C4-2B (cell line): ENCODE results near the gene SSBP2.

Experiments
- H3K27ac ChIP-seq: fragments of 450-650 bp; 2 replicates; pipeline ENCODE4 v1.5.1; 2017
- ZFX ChIP-seq: fragments of 450-650 bp; IDR thresholded peaks from 2 replicates; pipeline ENCODE4 v1.6.1; 2017
- TF ChIP-seq, protein P1 (sequence below): fragments of 450-650 bp; conservative IDR thresholded peaks from 2 replicates; pipeline ENCODE4 v1.5.1; 2017; ENCODE audit warnings: mild to moderate bottlenecking

Gene SSBP2

DNA sequence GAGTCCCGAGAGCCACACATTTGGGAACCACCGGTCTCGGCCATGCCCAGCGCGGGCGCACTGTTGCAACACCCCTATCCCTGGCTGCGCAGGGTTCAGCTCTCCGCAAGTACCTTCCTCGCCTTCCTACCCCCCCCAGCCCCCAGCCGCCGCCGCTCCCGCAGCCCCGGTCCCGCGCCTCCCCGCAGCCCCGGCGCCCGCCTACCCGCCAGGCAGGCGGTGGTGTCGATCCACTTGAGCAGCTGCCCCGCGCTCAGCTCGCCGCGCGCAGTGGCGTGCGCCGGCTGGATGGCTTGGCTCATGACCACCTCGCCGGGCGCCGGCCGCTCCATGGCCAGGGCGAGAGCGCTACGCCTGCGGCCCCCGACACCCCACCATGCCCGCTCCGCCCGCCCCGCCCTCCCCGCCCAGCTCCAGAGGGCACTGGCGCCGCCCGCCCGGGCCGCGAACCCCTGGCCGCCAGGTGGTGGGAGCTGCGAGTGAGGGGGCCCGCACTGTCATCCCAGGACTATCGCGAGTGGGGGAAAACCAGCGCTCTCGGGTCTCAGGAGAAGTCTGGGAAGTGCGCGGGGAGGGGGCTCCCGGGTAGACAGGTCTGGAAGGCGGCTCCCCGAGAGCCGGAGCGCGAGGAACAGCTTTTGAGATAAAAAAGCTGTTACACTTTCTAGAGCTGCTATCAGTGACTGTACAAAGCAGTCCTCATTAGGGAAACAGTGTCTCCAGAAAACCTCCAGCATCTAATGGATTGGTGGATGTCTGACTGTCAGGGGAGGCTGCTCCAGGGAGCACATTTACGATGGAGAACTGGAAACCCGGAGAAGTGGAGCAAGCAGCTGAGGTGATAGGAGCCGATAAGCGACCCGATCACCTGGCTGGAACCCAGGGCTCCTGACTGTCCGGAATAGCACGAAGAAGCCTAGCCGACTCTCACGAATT, 356.8 kb downstream of the SSBP2 start, which contains the start of gene ACOT12:
Gene ACOT12 (minus strand): TSS at position 352 of the 936 bp plus-strand sequence. CDS start 20 bp downstream, at position 332.
- TF ChIP-seq, protein P1, sequence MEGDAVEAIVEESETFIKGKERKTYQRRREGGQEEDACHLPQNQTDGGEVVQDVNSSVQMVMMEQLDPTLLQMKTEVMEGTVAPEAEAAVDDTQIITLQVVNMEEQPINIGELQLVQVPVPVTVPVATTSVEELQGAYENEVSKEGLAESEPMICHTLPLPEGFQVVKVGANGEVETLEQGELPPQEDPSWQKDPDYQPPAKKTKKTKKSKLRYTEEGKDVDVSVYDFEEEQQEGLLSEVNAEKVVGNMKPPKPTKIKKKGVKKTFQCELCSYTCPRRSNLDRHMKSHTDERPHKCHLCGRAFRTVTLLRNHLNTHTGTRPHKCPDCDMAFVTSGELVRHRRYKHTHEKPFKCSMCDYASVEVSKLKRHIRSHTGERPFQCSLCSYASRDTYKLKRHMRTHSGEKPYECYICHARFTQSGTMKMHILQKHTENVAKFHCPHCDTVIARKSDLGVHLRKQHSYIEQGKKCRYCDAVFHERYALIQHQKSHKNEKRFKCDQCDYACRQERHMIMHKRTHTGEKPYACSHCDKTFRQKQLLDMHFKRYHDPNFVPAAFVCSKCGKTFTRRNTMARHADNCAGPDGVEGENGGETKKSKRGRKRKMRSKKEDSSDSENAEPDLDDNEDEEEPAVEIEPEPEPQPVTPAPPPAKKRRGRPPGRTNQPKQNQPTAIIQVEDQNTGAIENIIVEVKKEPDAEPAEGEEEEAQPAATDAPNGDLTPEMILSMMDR = no peak
- TF ChIP-seq ZFX = no peak
- no peak within 1 kb of the TSS for H3K27ac ChIP-seq

GRCh38 chr5:81393430-81393782, 357.5 kb downstream of the SSBP2 start:
- TF ChIP-seq ZFX = no peak
- TF ChIP-seq, protein P1 = no peak
- no peak overlapping the region for H3K27ac ChIP-seq

DNA sequence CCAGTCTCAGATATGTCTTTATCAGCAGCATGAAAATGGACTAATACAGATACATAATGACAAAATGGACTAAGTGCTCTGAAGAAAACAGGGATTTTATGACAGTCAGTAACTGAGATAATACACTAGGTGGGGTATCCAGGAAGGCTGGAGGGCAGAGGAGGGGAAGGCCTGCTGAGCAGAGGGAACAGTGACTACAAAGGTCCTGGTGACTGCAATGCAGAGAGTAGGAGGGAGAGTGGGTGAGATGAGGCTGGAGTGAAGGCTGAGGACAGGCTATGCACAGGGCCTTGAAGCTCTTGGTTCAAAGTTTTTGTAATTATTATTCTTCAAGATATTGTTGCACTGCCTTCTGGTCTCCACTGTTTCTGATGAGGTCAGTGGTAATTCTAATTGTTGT, 361.9 kb downstream of the SSBP2 start:
- no peak overlapping the region for H3K27ac ChIP-seq

GRCh38 chr5:81388169-81388568, 362.7 kb downstream of the SSBP2 start:
- H3K27ac ChIP-seq = no peak overlapping the region
- TF ChIP-seq ZFX = no peak
- TF ChIP-seq, protein P1 = no peak

More for the DNA sequence above, 361.9 kb downstream of the SSBP2 start:
- TF ChIP-seq, protein P1 = no peak
- no peak for TF ChIP-seq ZFX

DNA sequence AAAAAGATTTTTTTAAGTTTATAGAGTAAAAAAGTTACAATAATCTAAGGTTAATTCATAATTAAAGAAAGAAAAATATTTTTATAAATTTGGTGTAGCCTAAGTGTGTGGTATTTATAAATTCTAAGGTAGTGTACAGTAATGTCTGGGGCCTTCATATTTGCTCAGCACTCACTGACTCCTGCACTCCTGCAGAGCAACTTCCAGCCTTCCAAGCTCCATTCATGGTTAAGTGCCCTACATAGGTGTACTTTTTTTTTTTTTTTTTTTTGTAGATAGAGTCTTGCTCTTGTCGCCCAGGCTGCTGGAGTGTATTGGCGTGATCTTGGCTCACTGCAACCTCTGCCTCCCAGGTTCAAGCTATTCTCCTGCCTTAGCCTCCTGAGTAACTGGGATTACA, 367.0 kb downstream of the SSBP2 start:
- TF ChIP-seq, protein P1 = no peak
- TF ChIP-seq ZFX = no peak
- H3K27ac ChIP-seq = no peak overlapping the region

DNA sequence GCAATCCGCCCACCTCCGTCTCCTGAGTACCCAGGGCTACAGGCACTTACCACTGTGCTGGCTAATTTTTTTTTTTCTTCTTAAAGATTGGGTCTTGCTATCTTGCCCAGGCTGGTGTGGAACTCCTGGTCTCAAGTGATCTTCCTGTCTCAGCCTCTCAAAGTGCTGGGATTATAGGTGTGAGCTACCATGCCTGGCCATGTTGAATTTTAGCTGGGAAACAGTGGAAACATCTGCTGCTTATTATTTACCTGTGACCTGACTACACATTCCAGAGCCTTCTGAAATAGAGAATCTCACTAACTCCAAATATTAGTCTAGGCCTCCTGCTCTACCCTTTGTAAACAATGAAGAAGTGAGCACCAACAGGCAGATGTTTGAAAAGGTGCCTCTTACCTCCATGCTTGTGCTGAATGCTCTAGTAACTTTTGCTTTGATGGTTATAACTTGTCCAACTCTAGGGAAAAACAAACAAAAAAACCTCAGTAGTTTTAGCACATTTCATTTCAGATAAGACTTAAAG, 379.5 kb downstream of the SSBP2 start:
- no peak for TF ChIP-seq ZFX
- TF ChIP-seq, protein P1 = no peak
- H3K27ac ChIP-seq = no peak overlapping the region

DNA sequence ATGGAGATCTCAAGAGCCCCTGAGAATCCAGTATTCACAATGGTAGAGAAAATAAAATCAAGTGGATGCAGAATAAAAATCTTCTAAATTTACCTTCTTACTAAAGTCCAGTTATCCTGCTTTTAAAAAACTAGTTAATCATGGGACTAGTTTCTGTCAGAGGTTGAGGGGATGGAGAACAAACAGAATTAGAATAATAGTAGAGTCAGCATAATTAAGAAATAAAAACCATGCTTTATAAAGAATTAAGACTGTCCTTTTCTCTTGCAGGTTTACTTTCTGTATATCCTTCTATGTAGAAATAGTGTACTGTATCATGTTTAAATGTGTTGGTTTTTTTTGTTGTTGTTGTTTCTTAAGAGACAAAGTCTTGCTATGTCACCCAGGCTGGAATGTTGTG, 380.0 kb downstream of the SSBP2 start:
- no peak for TF ChIP-seq ZFX
- TF ChIP-seq, protein P1 = no peak
- H3K27ac ChIP-seq = no peak overlapping the region
